WTC11 (cell line): Measurements from ENCODE around the gene BEND5. TPM values are rescaled to one million over a fixed set of nuclear protein-coding genes. Genes with fewer than 3 reads are reported as not detected.

ENCODE experiments used
- ATAC-seq: fragments of 200-7000 bp; cut with Tn5 transposase; 2 replicates; pipeline ENCODE4 v1.10.0; 2021; ENCODE audit warnings: mild to moderate bottlenecking, moderate library complexity
- CTCF ChIA-PET: fragments of 300-600 bp; sonication (Branson Sonifier 250); formaldehyde crosslinking; loops from one replicate; lab custom pipeline; 2021; ENCODE audit warnings: antibody characterized with exemption; lab: Charles Lee
- POLR2A ChIA-PET: fragments of 350-600 bp; sonication (Branson Sonifier 250); formaldehyde crosslinking; loops from one replicate; lab custom pipeline; 2021; ENCODE audit warnings: antibody characterized with exemption; lab: Charles Lee
- DNase-seq: peaks from one replicate; pipeline ENCODE4 v3.0.0; 2021; ENCODE audit warnings: low spot score
- H3K27ac Mint-ChIP-seq: 2 replicates; pipeline ENCODE4 v1.8.0; 2021; ENCODE audit warnings: mixed read lengths
- H3K27me3 Mint-ChIP-seq: 2 replicates; pipeline ENCODE4 v1.8.0; 2021; ENCODE audit warnings: low read depth, mild to moderate bottlenecking, moderate library complexity, mixed read lengths
- H3K36me3 Mint-ChIP-seq: 2 replicates; pipeline ENCODE4 v1.8.0; 2021; ENCODE audit warnings: mixed read lengths
- H3K4me1 Mint-ChIP-seq: 2 replicates; pipeline ENCODE4 v1.8.0; 2022; ENCODE audit warnings: mixed read lengths
- H3K4me3 Mint-ChIP-seq: 2 replicates; pipeline ENCODE4 v1.8.0; 2021; ENCODE audit warnings: mild to moderate bottlenecking, moderate library complexity, mixed read lengths
- H3K9me3 Mint-ChIP-seq: 2 replicates; pipeline ENCODE4 v1.8.0; 2021; ENCODE audit warnings: mixed read lengths
- CBFB ChIP-seq: sonication (generic); formaldehyde crosslinking; IDR thresholded peaks from 2 replicates; pipeline ENCODE4 v1.8.1; 2022; ENCODE audit warnings: mild to moderate bottlenecking, low read depth, missing genetic modification reagents
- CREM ChIP-seq: sonication (generic); formaldehyde crosslinking; IDR thresholded peaks from 2 replicates; pipeline ENCODE4 v1.8.1; 2022; ENCODE audit warnings: mild to moderate bottlenecking, missing genetic modification reagents, moderate library complexity
- FOXP1 ChIP-seq: sonication (generic); formaldehyde crosslinking; IDR thresholded peaks from 2 replicates; pipeline ENCODE4 v1.8.0; 2022; ENCODE audit warnings: missing genetic modification reagents, mild to moderate bottlenecking, moderate library complexity, borderline replicate concordance
- GRHL2 ChIP-seq: fragments of 250-450 bp; sonication (Bioruptor Pico); IDR thresholded peaks from 2 replicates; pipeline ENCODE4 v1.8.0; 2022; ENCODE audit warnings: mild to moderate bottlenecking, moderate library complexity; ENCODE audit not compliant: insufficient replicate concordance, severe bottlenecking
- GTF2I ChIP-seq: fragments of 250-450 bp; sonication (Bioruptor Pico); conservative IDR thresholded peaks from 2 replicates; pipeline ENCODE4 v1.4.0; 2021; ENCODE audit warnings: mild to moderate bottlenecking
- HMGA2 ChIP-seq: fragments of 250-450 bp; sonication (Bioruptor Pico); IDR thresholded peaks from 2 replicates; pipeline ENCODE4 v1.4.0; 2021; ENCODE audit warnings: mild to moderate bottlenecking, moderate library complexity
- NFE2L1 ChIP-seq: sonication (generic); formaldehyde crosslinking; IDR thresholded peaks from 2 replicates; pipeline ENCODE4 v1.8.1; 2023; ENCODE audit warnings: missing genetic modification reagents
- NR3C1 ChIP-seq: sonication (generic); formaldehyde crosslinking; conservative IDR thresholded peaks from 2 replicates; pipeline ENCODE4 v1.8.1; 2023; ENCODE audit warnings: low read depth, mild to moderate bottlenecking, missing genetic modification reagents
- OVOL2 ChIP-seq: fragments of 250-450 bp; sonication (Bioruptor Pico); IDR thresholded peaks from 2 replicates; pipeline ENCODE4 v1.9.0; 2021; ENCODE audit warnings: mild to moderate bottlenecking, borderline replicate concordance
- SMAD3 ChIP-seq: sonication (generic); formaldehyde crosslinking; IDR thresholded peaks from 2 replicates; pipeline ENCODE4 v1.8.0; 2022; ENCODE audit warnings: missing genetic modification reagents, mild to moderate bottlenecking, borderline replicate concordance
- SOX15 ChIP-seq: fragments of 250-450 bp; sonication (Bioruptor Pico); IDR thresholded peaks from 2 replicates; pipeline ENCODE4 v1.9.0; 2021; ENCODE audit warnings: mild to moderate bottlenecking
- ZBTB21 ChIP-seq: sonication (generic); formaldehyde crosslinking; IDR thresholded peaks from 2 replicates; pipeline ENCODE4 v1.8.1; 2023; ENCODE audit warnings: mild to moderate bottlenecking, missing genetic modification reagents, borderline replicate concordance
- ZNF121 ChIP-seq: sonication (generic); formaldehyde crosslinking; IDR thresholded peaks from 2 replicates; pipeline ENCODE4 v1.8.0; 2023; ENCODE audit warnings: missing genetic modification reagents
- total RNA-seq: library from RNA; stranded (reverse); gene quantifications from 3 replicates; pipeline ENCODE4 v1.2.3, GENCODE V29; 2021
- TF ChIP-seq, protein P1 (sequence below): sonication (generic); formaldehyde crosslinking; conservative IDR thresholded peaks from 2 replicates; pipeline ENCODE4 v1.8.1; 2023; ENCODE audit warnings: mild to moderate bottlenecking, low read depth, missing genetic modification reagents, moderate library complexity
- TF ChIP-seq, protein P2 (sequence below): sonication (generic); formaldehyde crosslinking; IDR thresholded peaks from 2 replicates; pipeline ENCODE4 v1.8.1; 2023; ENCODE audit warnings: mild to moderate bottlenecking, missing genetic modification reagents, borderline replicate concordance
- TF ChIP-seq, protein P3 (sequence below): fragments of 200-600 bp; IDR thresholded peaks from 2 replicates; pipeline ENCODE4 v1.8.0; 2022; ENCODE audit warnings: antibody characterized with exemption
- TF ChIP-seq, protein P4 (sequence below): sonication (generic); formaldehyde crosslinking; IDR thresholded peaks from 2 replicates; pipeline ENCODE4 v1.8.1; 2022; ENCODE audit warnings: low read depth, mild to moderate bottlenecking, moderate library complexity, missing genetic modification reagents, borderline replicate concordance

Gene BEND5
- total RNA-seq, 1 experiment from 2014 or later = 4.9 TPM

DNA sequence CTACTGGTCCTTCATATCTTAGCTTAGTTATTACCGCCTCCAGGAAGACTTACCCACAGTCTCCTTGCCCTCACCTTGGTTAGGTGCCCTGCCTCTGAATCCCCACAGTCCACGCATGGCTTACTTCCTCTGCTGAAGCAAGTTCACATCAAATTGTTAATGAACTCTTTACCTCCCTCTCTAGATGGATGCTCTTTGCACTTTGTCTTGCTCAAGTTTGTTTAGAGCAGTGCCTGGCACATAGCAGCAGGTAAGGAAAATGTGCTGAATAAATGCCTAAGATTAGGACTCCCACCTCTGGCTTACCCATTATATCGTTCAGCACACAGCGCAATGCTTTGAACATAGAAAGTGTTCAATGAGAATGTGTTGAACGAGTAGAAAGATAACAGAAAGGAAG, 90.5 kb downstream of the BEND5 start:
- Mint-ChIP-seq H3K9me3 (no peaks in the 10 kb centered on the region), H3K27ac (no peak overlapping the region), H3K4me3 (no peak overlapping the region), H3K27me3 (no peaks in the 10 kb centered on the region; the same call in 1 of the 2 replicates), H3K36me3 (no peaks in the 10 kb centered on the region), H3K4me1 (peaks cover 23% of the 10 kb centered on the region)
- ATAC-seq (no peak), DNase-seq (no peak)
- POLR2A ChIA-PET = no interaction called here
- TF ChIP-seq SOX15 (no peak), ZNF121 (CRISPR knock-in tag) (no peak), GRHL2 (CRISPR knock-in tag) (no peak), NFE2L1 (CRISPR knock-in tag) (no peak), OVOL2 (CRISPR knock-in tag) (no peak), CBFB (no peak), ZBTB21 (no peak), CREM (no peak), NR3C1 (CRISPR knock-in tag) (no peak), FOXP1 (CRISPR knock-in tag) (no peak)
- TF ChIP-seq, protein P1, sequence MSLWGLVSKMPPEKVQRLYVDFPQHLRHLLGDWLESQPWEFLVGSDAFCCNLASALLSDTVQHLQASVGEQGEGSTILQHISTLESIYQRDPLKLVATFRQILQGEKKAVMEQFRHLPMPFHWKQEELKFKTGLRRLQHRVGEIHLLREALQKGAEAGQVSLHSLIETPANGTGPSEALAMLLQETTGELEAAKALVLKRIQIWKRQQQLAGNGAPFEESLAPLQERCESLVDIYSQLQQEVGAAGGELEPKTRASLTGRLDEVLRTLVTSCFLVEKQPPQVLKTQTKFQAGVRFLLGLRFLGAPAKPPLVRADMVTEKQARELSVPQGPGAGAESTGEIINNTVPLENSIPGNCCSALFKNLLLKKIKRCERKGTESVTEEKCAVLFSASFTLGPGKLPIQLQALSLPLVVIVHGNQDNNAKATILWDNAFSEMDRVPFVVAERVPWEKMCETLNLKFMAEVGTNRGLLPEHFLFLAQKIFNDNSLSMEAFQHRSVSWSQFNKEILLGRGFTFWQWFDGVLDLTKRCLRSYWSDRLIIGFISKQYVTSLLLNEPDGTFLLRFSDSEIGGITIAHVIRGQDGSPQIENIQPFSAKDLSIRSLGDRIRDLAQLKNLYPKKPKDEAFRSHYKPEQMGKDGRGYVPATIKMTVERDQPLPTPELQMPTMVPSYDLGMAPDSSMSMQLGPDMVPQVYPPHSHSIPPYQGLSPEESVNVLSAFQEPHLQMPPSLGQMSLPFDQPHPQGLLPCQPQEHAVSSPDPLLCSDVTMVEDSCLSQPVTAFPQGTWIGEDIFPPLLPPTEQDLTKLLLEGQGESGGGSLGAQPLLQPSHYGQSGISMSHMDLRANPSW (CRISPR knock-in tag) = no peak
- TF ChIP-seq, all 79 proteins: peak for 0
- CTCF ChIA-PET = interaction anchor here (1.8 kb wide), 1 partner anchor 9 kb away, joined by 7 read pairs; no protein-coding TSS in a partner anchor

DNA sequence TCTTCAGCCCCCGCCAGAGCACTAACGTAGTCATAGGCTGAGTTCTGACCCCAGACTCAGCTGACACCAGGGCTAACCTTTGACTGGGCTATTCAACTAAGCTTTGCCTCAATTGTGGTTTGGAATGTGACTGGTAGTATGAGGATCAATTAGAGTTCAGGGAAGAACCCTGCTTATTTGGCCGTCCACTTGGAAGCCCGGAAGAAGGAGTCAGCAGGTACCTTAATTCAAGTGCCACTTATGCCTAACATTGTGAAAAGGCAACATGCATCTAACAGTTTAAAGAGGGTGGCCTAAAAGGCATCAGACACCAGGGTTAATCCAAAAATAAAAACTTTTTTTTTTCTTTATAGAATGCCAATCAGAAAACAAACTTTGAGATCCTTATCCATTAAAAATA, 92.3 kb downstream of the BEND5 start:
- POLR2A ChIA-PET = no interaction called here
- no peaks in the 10 kb centered on the region for H3K36me3 Mint-ChIP-seq
- CTCF ChIA-PET = interaction anchor here (0.9 to 1.2 kb wide), 2 partner anchors 11 to 12 kb away, joined by 3 read pairs; no protein-coding TSS in a partner anchor

More for the DNA sequence above, 92.3 kb downstream of the BEND5 start:
- Mint-ChIP-seq H3K4me3 (no peak overlapping the region), H3K4me1 (peaks cover 25% of the 10 kb centered on the region), H3K27me3 (no peaks in the 10 kb centered on the region; the same call in 1 of the 2 replicates), H3K27ac (no peak overlapping the region), H3K9me3 (no peaks in the 10 kb centered on the region)
- DNase-seq (no peak), ATAC-seq (no peak)
- TF ChIP-seq GTF2I (no peak), CREM (no peak), SMAD3 (CRISPR knock-in tag) (no peak), HMGA2 (CRISPR knock-in tag) (no peak), CBFB (no peak)
- TF ChIP-seq, protein P2, sequence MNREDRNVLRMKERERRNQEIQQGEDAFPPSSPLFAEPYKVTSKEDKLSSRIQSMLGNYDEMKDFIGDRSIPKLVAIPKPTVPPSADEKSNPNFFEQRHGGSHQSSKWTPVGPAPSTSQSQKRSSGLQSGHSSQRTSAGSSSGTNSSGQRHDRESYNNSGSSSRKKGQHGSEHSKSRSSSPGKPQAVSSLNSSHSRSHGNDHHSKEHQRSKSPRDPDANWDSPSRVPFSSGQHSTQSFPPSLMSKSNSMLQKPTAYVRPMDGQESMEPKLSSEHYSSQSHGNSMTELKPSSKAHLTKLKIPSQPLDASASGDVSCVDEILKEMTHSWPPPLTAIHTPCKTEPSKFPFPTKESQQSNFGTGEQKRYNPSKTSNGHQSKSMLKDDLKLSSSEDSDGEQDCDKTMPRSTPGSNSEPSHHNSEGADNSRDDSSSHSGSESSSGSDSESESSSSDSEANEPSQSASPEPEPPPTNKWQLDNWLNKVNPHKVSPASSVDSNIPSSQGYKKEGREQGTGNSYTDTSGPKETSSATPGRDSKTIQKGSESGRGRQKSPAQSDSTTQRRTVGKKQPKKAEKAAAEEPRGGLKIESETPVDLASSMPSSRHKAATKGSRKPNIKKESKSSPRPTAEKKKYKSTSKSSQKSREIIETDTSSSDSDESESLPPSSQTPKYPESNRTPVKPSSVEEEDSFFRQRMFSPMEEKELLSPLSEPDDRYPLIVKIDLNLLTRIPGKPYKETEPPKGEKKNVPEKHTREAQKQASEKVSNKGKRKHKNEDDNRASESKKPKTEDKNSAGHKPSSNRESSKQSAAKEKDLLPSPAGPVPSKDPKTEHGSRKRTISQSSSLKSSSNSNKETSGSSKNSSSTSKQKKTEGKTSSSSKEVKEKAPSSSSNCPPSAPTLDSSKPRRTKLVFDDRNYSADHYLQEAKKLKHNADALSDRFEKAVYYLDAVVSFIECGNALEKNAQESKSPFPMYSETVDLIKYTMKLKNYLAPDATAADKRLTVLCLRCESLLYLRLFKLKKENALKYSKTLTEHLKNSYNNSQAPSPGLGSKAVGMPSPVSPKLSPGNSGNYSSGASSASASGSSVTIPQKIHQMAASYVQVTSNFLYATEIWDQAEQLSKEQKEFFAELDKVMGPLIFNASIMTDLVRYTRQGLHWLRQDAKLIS (CRISPR knock-in tag) = no peak
- TF ChIP-seq, protein P3, sequence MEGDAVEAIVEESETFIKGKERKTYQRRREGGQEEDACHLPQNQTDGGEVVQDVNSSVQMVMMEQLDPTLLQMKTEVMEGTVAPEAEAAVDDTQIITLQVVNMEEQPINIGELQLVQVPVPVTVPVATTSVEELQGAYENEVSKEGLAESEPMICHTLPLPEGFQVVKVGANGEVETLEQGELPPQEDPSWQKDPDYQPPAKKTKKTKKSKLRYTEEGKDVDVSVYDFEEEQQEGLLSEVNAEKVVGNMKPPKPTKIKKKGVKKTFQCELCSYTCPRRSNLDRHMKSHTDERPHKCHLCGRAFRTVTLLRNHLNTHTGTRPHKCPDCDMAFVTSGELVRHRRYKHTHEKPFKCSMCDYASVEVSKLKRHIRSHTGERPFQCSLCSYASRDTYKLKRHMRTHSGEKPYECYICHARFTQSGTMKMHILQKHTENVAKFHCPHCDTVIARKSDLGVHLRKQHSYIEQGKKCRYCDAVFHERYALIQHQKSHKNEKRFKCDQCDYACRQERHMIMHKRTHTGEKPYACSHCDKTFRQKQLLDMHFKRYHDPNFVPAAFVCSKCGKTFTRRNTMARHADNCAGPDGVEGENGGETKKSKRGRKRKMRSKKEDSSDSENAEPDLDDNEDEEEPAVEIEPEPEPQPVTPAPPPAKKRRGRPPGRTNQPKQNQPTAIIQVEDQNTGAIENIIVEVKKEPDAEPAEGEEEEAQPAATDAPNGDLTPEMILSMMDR = no peak
- TF ChIP-seq, protein P4, sequence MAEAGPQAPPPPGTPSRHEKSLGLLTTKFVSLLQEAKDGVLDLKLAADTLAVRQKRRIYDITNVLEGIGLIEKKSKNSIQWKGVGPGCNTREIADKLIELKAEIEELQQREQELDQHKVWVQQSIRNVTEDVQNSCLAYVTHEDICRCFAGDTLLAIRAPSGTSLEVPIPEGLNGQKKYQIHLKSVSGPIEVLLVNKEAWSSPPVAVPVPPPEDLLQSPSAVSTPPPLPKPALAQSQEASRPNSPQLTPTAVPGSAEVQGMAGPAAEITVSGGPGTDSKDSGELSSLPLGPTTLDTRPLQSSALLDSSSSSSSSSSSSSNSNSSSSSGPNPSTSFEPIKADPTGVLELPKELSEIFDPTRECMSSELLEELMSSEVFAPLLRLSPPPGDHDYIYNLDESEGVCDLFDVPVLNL (CRISPR knock-in tag) = no peak
